IMR-90 (cell line): ENCODE results near the gene PRR9. TPM values are rescaled to one million over a fixed set of nuclear protein-coding genes. Genes with fewer than 3 reads are reported as not detected.

Experiments
- ATAC-seq: fragments of 200-7000 bp; cut with Tn5 transposase; 2 replicates; pipeline ENCODE4 v1.9.1; 2020; ENCODE audit warnings: low read depth, mild to moderate bottlenecking, moderate library complexity
- BruUV-seq: library from RNA; stranded (reverse); fragments of 400-500 nt; replicated peaks from 2 replicates; lab custom pipeline; 2021; lab: Mats Ljungman, UMichigan
- CTCF ChIA-PET: fragments of 300-600 bp; formaldehyde crosslinking; extraction: SDS; loops from one replicate; lab custom pipeline; 2021; ENCODE audit warnings: antibody characterized with exemption; lab: Yijun Ruan, JAX
- POLR2A ChIA-PET: fragments of 300-600 bp; sonication (Branson Sonifier 250); formaldehyde crosslinking; loops from one replicate; lab custom pipeline; 2022; ENCODE audit warnings: antibody characterized with exemption; ENCODE audit not compliant: unreplicated experiment; lab: Charles Lee
- DNase-seq: peaks from one replicate; pipeline ENCODE4 v3.0.0; 2013
- H2AFZ ChIP-seq: replicated peaks from 2 replicates; pipeline ENCODE3; 2013; ENCODE audit warnings: low read length, mild to moderate bottlenecking; ENCODE audit not compliant: poor library complexity
- H2AK5ac ChIP-seq: 2 replicates; pipeline ENCODE4 v1.6.1; 2013; ENCODE audit warnings: low read depth, low read length, inconsistent platforms
- H2AK9ac ChIP-seq: replicated peaks from 2 replicates; pipeline ENCODE3; 2013; ENCODE audit warnings: mild to moderate bottlenecking, low read depth, low read length, moderate library complexity; ENCODE audit not compliant: poor library complexity
- H2BK120ac ChIP-seq: 2 replicates; pipeline ENCODE4 v1.6.1; 2013; ENCODE audit warnings: low read depth, low read length, inconsistent platforms
- H2BK15ac ChIP-seq: 3 replicates; pipeline ENCODE4 v1.6.1; 2013; ENCODE audit warnings: low read depth, low read length, inconsistent platforms
- H2BK20ac ChIP-seq: 2 replicates; pipeline ENCODE4 v1.6.1; 2013; ENCODE audit warnings: low read depth, mild to moderate bottlenecking, inconsistent platforms, low read length, moderate library complexity
- H2BK5ac ChIP-seq: 2 replicates; pipeline ENCODE4 v1.6.1; 2013; ENCODE audit warnings: mild to moderate bottlenecking, low read depth, low read length, inconsistent platforms; ENCODE audit not compliant: poor library complexity, severe bottlenecking
- H3K14ac ChIP-seq: replicated peaks from 2 replicates; pipeline ENCODE4 v1.6.1; 2013; ENCODE audit warnings: low read depth, low read length, inconsistent platforms
- H3K18ac ChIP-seq: 2 replicates; pipeline ENCODE4 v1.6.1; 2013; ENCODE audit warnings: low read depth, low read length, control low read depth
- H3K23ac ChIP-seq: 2 replicates; pipeline ENCODE4 v1.6.1; 2013; ENCODE audit warnings: low read depth, low read length, inconsistent platforms
- H3K27ac ChIP-seq: 2 replicates; pipeline ENCODE4 v1.5.1; 2013; ENCODE audit warnings: mild to moderate bottlenecking, control low read depth, low read length; ENCODE audit not compliant: insufficient read depth
- H3K27me3 ChIP-seq: 2 replicates; pipeline ENCODE4 v1.6.1; 2013; ENCODE audit warnings: low read length; ENCODE audit not compliant: control insufficient read depth, insufficient read depth
- H3K36me3 ChIP-seq: 2 replicates; pipeline ENCODE4 v1.6.1; 2013; ENCODE audit warnings: low read length, mixed read lengths; ENCODE audit not compliant: control insufficient read depth, insufficient read depth
- H3K4ac ChIP-seq: 2 replicates; pipeline ENCODE4 v1.6.1; 2013; ENCODE audit warnings: low read depth, low read length, inconsistent platforms
- H3K4me1 ChIP-seq: 2 replicates; pipeline ENCODE4 v1.6.1; 2013; ENCODE audit warnings: low read length, mixed read lengths; ENCODE audit not compliant: control insufficient read depth, insufficient read depth
- H3K4me2 ChIP-seq: 2 replicates; pipeline ENCODE4 v1.6.1; 2013; ENCODE audit warnings: low read depth, mild to moderate bottlenecking, control low read depth, low read length, moderate library complexity
- H3K4me3 ChIP-seq: 2 replicates; pipeline ENCODE4 v1.5.1; 2013; ENCODE audit warnings: low read depth, mild to moderate bottlenecking, control low read depth, low read length, moderate library complexity; ENCODE audit not compliant: insufficient read depth
- H3K56ac ChIP-seq: 2 replicates; pipeline ENCODE4 v1.6.1; 2013; ENCODE audit warnings: low read length, inconsistent platforms; ENCODE audit not compliant: insufficient read depth; ENCODE audit errors: extremely low read depth
- H3K79me1 ChIP-seq, 2 experiments: 2 replicates each; pipeline ENCODE4 v1.6.1; 2013; ENCODE audit warnings: low read length in 2 of 2, inconsistent platforms in 1 of 2, low read depth in 1 of 2
- H3K9ac ChIP-seq: 2 replicates; pipeline ENCODE4 v1.6.1; 2013; ENCODE audit warnings: low read depth, low read length, control low read depth
- H3K9me1 ChIP-seq: 2 replicates; pipeline ENCODE4 v1.6.1; 2013; ENCODE audit warnings: low read length, inconsistent platforms; ENCODE audit not compliant: insufficient read depth
- H3K9me3 ChIP-seq: 2 replicates; pipeline ENCODE4 v1.6.1; 2013; ENCODE audit warnings: low read length; ENCODE audit not compliant: control insufficient read depth, insufficient read depth
- H4K20me1 ChIP-seq: 2 replicates; pipeline ENCODE4 v1.6.1; 2013; ENCODE audit warnings: low read length, inconsistent platforms; ENCODE audit not compliant: insufficient read depth
- H4K5ac ChIP-seq: 2 replicates; pipeline ENCODE4 v1.6.1; 2013; ENCODE audit warnings: mild to moderate bottlenecking, low read depth, low read length, control low read depth
- H4K8ac ChIP-seq, 2 experiments: 2 replicates each; pipeline ENCODE4 v1.6.1; 2013; ENCODE audit warnings: low read depth in 2 of 2, low read length in 2 of 2, control low read depth in 1 of 2, inconsistent platforms in 1 of 2
- H4K91ac ChIP-seq: 2 replicates; pipeline ENCODE4 v1.6.1; 2013; ENCODE audit warnings: low read depth, low read length, inconsistent platforms; ENCODE audit not compliant: insufficient read depth
- BHLHE40 ChIP-seq: fragments of 150-350 bp; IDR thresholded peaks from 2 replicates; pipeline ENCODE4 v1.6.1; 2016; ENCODE audit warnings: mild to moderate bottlenecking, low read depth, low read length
- CHD1 ChIP-seq: IDR thresholded peaks from 2 replicates; pipeline ENCODE4 v1.6.1; 2012; ENCODE audit warnings: low read depth, low read length, improper control_type of control experiment
- CTCF ChIP-seq: conservative IDR thresholded peaks from 2 replicates; pipeline ENCODE4 v1.5.1; 2012; ENCODE audit warnings: mild to moderate bottlenecking, low read depth, low read length, improper control_type of control experiment
- FOS ChIP-seq: fragments of 150-350 bp; IDR thresholded peaks from 2 replicates; pipeline ENCODE4 v1.6.1; 2016; ENCODE audit warnings: low read depth, low read length
- MXI1 ChIP-seq: IDR thresholded peaks from 2 replicates; pipeline ENCODE4 v1.6.1; 2012; ENCODE audit warnings: low read depth, mild to moderate bottlenecking, low read length, moderate library complexity, borderline replicate concordance
- NFE2L2 ChIP-seq: fragments of 150-350 bp; IDR thresholded peaks from 2 replicates; pipeline ENCODE4 v1.6.1; 2016; ENCODE audit warnings: low read depth, mild to moderate bottlenecking, low read length
- POLR2A ChIP-seq: IDR thresholded peaks from 2 replicates; pipeline ENCODE4 v1.6.1; 2012; ENCODE audit warnings: mild to moderate bottlenecking, low read depth, low read length
- WGBS, 2 experiments: methylation state at CpG; one replicate each; pipeline versions ENCODE4 v1.1.5 to v1.1.7; 2013; ENCODE audit warnings: missing lambda C conversion rate in 2 of 2; ENCODE audit not compliant: insufficient read length in 1 of 2; ENCODE audit errors: extremely low coverage in 2 of 2; 5-methylcytosine and 5-hydroxymethylcytosine counted together
- dilution Hi-C: fragments of 300-500 bp; cut with HindIII; formaldehyde crosslinking; loops from one replicate; pipeline ENCODE4 v1.14.3; 2018; ENCODE audit warnings: low sequenced_read_pairs; ENCODE audit not compliant: unreplicated experiment
- in situ Hi-C: fragments of 300-500 bp; cut with MboI; formaldehyde crosslinking; loops from 3 replicates; pipeline ENCODE4 v1.14.3; 2019; ENCODE audit warnings: low sequenced_read_pairs, inconsistent platforms, mixed read lengths
- intact Hi-C: fragments of 100-400 bp; cut with micrococcal nuclease; formaldehyde crosslinking; loops from 2 replicates; pipeline ENCODE4 v1.10.0; 2022
- polyA plus RNA-seq, 3 experiments: library from polyadenylated mRNA; depleted of rRNA; stranded (reverse); fragments of >200 nt; gene quantifications; 2 replicates each; pipeline ENCODE4 v1.2.3, GENCODE V29; 2012; ENCODE audit warnings: low replicate concordance in 1 of 3
- total RNA-seq: library from RNA; depleted of rRNA; stranded (reverse); fragments of >200 nt; gene quantifications from 2 replicates; pipeline ENCODE4 v1.2.3, GENCODE V29; 2012

Gene PRR9
- total and polyA plus RNA-seq, 2 of the 4 experiments (the other 2 are of a cell fraction) = not detected

GRCh38 chr1:153250166-153250565 lies 32.8 kb downstream of the PRR9 start:
- no TSS peak for BruUV-seq
- Histone ChIP-seq H3K14ac (no peak overlapping the region), H3K18ac (no peak overlapping the region), H4K8ac (no peak overlapping the region), H3K4me2 (no peak overlapping the region), H2BK15ac (no peak overlapping the region), H3K9ac (no peak overlapping the region), H3K56ac (no peak overlapping the region), H4K20me1 (no peaks in the 10 kb centered on the region), H2AK5ac (no peak overlapping the region), H3K36me3 (no peaks in the 10 kb centered on the region), H2BK20ac (no peak overlapping the region), H3K4ac (no peak overlapping the region), H3K23ac (no peak overlapping the region), H2AK9ac (no peak overlapping the region), H2BK5ac (no peak overlapping the region), H4K91ac (no peak overlapping the region), H3K79me1 (no peaks in the 10 kb centered on the region), H3K27me3 (no peaks in the 10 kb centered on the region), H3K27ac (no peak overlapping the region), H3K9me1 (no peaks in the 10 kb centered on the region), H2AFZ (no peak overlapping the region), H3K9me3 (no peaks in the 10 kb centered on the region), H3K4me1 (no peaks in the 10 kb centered on the region), H2BK120ac (no peak overlapping the region), H3K4me3 (no peak overlapping the region), H4K5ac (no peak overlapping the region)
- WGBS, 2 experiments = 0% methylated on average over 1 of the region's 1 CpG; no CpG with 5 or more reads in 1 of the 2 experiments
- no peak for DNase-seq
- CTCF ChIA-PET = interaction anchor here (0.6 kb wide), 1 partner anchor 19 kb away, joined by 3 read pairs; no protein-coding TSS in a partner anchor
- POLR2A ChIA-PET = no interaction called here
- dilution Hi-C loops (no loop called here), in situ Hi-C loops (no loop called here), intact Hi-C loops (no loop called here)
- no peak for TF ChIP-seq CTCF
- TF ChIP-seq POLR2A = no peak
- no peak for TF ChIP-seq CHD1
- TF ChIP-seq BHLHE40 = no peak
- no peak for TF ChIP-seq MXI1
- no peak for TF ChIP-seq FOS
- no peak for TF ChIP-seq NFE2L2
- ATAC-seq = no peak
